Activated CD4-positive, alpha-beta T cell treated with anti-CD3 and anti-CD28 coated beads, Interleukin-2, Interleukin-4, amounts not matched to agents 100 ng/mL and 50 ng/mL, durations not matched to agents 16 hours and 8 hours (primary cell): ENCODE measurements around the gene SMAD7.

ENCODE experiments used
- DNase-seq: peaks from one replicate; pipeline ENCODE4 v3.0.0-alpha.2; 2020; ENCODE audit warnings: low spot score

SMAD7 gene

DNA sequence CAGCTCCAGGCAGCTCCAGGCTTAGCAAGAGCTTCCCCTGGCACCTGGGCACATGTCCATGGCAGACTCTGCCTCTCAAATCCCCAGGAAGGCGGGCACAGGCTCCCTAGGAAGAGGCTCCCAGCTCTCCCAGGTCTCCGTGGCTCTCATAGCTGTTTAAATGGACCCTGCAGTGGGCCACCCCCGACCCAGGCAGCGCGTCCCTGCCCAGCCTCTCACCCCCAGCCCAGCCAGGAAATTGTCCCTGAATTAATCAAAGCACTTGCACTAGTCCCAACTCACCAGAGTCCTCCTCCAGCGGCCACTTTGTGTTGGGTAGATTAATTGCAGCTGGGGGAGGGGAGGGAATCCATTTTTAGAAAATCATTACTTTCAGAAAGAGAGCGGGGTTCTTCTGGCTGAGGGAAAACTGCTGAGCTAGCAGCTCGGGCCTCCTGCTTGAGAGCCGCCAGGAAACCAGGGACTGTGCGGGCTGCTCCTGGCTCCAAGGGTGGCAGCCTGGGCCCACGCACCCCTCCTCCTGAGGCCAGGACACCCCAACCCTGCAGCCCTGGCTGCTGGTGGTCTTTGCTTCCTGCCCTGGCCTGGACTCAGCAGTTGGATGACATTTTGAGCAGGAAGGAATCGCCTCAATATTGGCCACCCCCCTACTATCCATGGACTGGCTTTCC lies 36.0 kb downstream of the SMAD7 start:
- DNase-seq = no peak

DNA sequence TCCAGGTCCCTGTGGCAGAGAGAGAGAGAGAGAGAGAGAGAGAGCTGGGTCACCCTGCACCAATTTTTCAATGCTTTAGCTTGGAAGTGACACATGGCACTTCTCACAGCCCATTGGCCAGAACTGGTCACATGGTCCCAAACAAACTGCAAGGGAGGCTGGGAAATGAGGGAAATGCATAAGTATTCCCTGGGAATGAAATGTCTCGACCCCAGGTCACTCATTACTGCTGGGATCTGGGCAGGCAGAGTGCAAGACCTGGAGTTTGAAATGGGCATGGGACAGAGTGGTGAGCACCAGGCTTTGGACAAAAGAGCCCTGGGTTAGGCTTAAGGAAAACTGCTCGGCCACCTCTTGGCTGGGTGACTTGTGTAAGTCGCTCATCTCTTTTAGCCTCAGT lies 37.0 kb downstream of the SMAD7 start:
- DNase-seq = no peak

DNA sequence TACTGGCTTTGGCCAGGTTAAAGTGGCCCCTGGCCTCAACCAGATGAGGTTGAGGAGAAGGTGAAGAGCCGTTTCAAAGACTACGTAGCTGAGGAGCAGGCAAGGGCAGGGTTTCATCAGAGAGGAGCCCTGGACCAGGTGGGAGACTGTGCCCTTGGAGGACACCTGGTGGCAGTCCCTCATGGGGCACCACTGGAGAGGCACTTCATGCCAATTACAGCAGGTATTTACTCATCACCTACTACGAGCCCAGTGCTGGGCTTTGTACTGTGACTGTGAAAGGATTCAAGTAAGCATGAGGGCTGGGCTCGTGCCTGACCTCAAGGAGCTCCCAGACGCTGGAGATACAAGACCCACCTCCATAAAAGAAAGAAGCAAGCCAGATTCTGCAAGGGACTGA lies 37.6 kb downstream of the SMAD7 start:
- peak; percentile 27 for DNase-seq

- DNase-seq = no peak
These were observed 39.7 kb downstream of the SMAD7 start for GRCh38 chr18:48910972-48911545.

DNA sequence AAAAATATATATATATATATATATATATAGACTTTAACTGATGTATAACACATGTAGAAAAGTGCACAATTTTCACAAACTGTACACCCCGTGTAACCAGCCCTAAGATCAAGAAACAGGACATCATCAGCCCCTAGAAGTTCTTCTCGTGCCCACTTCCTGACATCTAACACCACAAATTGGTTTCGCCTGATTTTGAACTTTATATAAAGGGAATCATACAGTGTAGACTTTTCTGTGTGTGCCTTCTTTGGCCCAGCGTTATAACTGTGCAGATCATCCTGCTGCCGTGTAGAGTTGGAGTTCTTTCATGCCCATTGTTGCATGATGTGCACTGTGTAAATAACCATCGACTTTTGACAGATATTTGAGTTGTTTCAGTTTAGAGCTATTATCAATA lies 41.0 kb downstream of the SMAD7 start:
- no peak for DNase-seq

GRCh38 chr18:48908916-48909315 lies 41.8 kb downstream of the SMAD7 start:
- no peak for DNase-seq

GRCh38 chr18:48905513-48905912 lies 45.3 kb downstream of the SMAD7 start:
- no peak for DNase-seq

DNA sequence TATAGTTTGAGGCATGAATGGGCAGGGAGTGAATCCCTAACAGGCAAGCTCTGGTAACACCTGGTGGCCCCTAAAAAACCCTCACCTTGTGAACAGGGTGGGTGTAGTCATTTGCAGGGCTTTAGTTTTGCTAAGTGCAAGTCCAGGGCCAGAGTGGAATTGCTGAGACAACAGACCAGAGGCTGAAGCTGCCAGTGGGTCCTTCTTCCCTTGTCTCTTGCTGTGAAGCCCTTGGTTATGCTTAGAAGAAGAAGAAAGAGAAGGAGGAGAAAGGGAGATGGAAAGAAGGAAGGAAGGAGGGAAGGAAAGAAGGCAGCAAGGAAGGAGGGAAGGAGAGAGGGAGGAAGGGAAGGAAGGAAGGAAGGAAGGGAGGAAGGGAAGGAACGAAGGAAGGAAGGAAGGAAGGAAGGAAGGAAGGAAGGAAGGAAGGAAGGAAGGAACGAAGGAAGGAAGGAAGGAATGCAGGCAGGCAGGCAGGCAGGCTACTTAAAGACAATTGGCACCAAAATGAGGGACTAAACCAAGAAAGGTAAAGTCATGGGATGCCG lies 45.8 kb downstream of the SMAD7 start:
- no peak for DNase-seq

- no peak for DNase-seq
These were observed 46.7 kb downstream of the SMAD7 start for GRCh38 chr18:48904091-48904490.

GRCh38 chr18:48902856-48903601 lies 47.7 kb downstream of the SMAD7 start:
- no peak for DNase-seq

GRCh38 chr18:48902023-48902855 lies 48.5 kb downstream of the SMAD7 start:
- DNase-seq = no peak

- DNase-seq = no peak
These were observed 49.4 kb downstream of the SMAD7 start for GRCh38 chr18:48901145-48902022.

DNA sequence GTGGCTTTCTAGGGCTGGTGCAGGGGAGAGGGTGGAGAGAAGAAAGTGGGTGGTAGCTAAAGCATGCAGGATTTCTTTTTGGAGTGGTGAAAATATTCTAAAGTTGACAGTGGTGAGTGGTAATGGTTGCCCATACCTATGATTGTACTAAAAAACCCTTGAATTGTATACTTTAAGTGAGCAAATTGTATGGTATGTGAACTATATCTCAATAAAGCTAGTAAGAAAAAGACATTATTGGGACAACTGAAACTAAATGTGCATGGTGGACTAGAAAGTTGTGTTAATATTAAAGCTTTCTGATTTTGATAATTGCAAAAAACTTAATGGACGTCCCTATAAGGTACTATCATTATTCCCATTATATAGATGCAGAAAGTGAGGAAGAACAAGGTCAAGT lies 50.3 kb downstream of the SMAD7 start:
- no peak for DNase-seq

GRCh38 chr18:48899558-48900174 lies 51.1 kb downstream of the SMAD7 start:
- no peak for DNase-seq

DNA sequence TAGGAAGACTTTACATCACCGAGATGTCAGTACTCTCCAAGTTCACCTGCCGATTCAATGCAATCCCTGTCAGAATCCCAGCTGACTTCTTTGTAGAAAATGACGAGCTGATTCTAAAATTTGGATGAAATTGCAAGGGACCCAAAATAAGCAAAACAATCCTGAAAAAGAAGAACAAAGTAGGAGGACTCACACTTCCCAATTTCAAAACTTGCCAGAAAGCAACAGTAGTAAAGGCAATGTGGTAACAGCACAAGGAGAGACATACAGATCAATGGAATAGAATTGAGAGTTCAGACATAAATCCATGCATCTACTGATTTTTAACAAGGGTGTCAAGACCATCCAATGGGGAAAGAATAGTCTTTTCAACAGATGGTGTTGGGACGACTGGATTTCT lies 52.2 kb downstream of the SMAD7 start:
- DNase-seq = no peak

DNA sequence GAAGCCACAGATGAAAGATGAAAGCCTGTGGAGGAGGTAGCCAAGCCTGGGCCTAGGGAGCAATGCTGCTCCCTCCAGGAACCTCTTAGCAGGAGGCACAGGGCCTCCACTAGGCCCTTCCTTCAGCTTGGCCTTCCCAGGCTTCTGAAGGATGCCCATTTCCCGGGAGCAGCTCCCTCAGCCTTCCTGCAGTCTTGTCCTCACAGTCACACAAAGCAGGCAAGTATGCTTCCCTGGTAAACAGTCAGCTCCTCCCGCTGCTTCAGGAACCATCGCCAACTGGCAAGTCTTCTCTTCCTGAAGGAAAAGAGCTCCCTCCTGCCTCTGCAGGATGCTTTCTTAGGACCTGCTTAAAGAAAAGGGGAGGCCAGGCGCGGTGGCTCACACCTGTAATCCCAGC lies 53.2 kb downstream of the SMAD7 start:
- no peak for DNase-seq

DNA sequence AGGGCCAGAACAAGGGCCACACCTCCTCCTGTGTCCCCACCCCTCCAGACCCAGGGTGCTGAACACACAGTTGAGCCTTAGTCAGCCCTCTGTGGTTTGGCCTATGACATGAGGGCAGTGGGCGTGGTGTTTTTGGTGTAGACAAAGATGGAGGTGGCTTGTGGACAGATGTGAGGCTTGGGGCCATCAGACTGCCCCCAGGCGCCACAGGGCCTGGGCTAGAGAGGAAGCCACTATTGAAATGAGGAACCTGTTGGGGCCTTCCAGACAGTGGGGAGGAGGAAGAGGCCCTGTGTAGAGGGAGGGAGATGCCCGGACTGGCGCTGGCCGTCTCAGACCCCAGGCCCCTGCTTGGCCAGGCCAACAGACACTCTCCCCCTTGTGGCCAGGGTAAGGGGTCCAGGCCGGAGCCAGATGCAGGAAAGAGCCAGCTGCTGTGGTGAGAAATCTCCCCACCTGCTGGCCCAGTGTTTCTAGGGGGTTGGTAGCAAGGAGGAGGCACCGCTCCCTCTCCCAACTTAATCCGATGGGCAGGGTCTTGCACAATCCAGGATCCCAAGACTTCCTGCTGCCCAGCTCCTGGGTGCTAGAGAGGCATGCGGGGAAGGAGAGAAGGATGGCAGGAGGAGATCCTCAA lies 53.8 kb downstream of the SMAD7 start:
- DNase-seq = no peak

GRCh38 chr18:48896326-48896874 lies 54.4 kb downstream of the SMAD7 start:
- no peak for DNase-seq

- DNase-seq = no peak
These were observed 55.9 kb downstream of the SMAD7 start for GRCh38 chr18:48894799-48895346.
